ENCODE measurements around the gene KCNIP4.

- TF ChIP-seq, protein P1, sequence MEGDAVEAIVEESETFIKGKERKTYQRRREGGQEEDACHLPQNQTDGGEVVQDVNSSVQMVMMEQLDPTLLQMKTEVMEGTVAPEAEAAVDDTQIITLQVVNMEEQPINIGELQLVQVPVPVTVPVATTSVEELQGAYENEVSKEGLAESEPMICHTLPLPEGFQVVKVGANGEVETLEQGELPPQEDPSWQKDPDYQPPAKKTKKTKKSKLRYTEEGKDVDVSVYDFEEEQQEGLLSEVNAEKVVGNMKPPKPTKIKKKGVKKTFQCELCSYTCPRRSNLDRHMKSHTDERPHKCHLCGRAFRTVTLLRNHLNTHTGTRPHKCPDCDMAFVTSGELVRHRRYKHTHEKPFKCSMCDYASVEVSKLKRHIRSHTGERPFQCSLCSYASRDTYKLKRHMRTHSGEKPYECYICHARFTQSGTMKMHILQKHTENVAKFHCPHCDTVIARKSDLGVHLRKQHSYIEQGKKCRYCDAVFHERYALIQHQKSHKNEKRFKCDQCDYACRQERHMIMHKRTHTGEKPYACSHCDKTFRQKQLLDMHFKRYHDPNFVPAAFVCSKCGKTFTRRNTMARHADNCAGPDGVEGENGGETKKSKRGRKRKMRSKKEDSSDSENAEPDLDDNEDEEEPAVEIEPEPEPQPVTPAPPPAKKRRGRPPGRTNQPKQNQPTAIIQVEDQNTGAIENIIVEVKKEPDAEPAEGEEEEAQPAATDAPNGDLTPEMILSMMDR (IDR thresholded peaks at IDR 0.05 in 8 of 11, conservative IDR thresholded peaks at IDR 0.05 in 3 of 11), result no peak
- TF ChIP-seq POLR2AphosphoS5 (IDR thresholded peaks at IDR 0.05) (no peak), POLR2A (IDR thresholded peaks at IDR 0.05) (no peak)
Measured at GRCh38 chr4:21571100-21571499, 377.5 kb downstream of the KCNIP4 start.
